GM18870 (cell line): ENCODE data around the gene SLC4A8.
"Not testable (repeated sequence)": the region's sequence is repeated elsewhere in the genome, so short reads cannot be mapped to it uniquely, and the experiment has no call there.

Source experiments
- ATAC-seq: cut with Tn5 transposase; IDR thresholded peaks from one replicate; pipeline ENCODE4 v1.9.1; 2021; ENCODE audit warnings: moderate library complexity; ENCODE audit not compliant: unreplicated experiment

The SLC4A8 gene

DNA sequence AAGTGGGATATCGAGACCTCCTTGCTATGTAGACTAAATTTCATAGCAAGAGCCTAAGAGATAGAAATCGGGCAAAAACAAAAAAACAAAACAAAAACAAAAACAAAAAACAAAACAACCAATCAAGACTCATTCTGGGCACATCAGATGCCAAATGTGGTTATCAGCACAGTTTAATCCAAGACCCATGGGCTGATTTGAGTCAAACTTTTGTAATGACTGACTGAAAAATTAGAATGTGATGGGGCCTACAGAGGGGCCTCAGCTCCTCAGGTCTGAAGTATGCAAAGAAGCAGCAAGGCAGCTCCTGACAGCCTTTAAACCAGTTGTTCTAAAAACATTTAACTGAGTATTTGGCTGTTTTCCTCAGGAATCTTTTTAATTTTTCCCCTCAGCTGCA is 49.3 kb downstream of the SLC4A8 start:
- ATAC-seq = no peak

DNA sequence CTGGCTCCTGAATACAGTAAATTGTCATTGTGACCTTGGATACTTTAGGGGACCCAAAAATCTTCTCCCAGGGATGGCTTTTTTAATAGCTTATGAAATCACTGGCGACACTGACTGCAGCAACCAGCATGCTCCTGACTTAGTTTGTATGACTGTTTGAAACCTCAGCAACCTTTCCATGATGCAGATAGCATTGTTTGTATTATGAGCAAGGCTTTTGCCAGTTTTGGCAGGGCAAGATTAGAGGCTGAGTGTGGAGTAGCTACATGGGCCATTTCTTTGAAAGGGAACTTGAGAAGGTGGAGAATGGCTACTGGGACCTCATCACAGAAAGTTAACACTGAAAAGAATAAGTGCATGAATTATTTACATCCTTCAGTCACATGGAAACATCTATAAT is 50.9 kb downstream of the SLC4A8 start:
- ATAC-seq = no peak

DNA sequence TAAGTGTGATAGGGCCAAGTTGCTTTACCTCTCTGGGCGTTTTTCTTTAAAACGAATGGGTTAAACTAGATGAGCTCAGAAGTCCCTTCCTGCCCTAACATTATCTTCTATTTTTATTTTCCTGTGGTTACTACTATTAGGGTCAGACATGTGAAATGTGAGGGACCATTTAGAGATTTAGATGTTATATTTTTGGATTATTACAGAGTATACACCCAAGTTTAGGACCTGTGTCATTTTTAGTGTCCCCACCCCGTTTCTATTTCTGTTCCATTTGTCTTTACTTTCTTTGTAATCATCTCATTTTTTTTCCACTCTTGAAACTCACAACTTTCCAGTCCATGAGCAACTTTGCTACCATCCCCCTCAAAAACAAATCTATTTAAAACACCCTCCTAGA is 56.3 kb downstream of the SLC4A8 start:
- ATAC-seq = no peak

DNA sequence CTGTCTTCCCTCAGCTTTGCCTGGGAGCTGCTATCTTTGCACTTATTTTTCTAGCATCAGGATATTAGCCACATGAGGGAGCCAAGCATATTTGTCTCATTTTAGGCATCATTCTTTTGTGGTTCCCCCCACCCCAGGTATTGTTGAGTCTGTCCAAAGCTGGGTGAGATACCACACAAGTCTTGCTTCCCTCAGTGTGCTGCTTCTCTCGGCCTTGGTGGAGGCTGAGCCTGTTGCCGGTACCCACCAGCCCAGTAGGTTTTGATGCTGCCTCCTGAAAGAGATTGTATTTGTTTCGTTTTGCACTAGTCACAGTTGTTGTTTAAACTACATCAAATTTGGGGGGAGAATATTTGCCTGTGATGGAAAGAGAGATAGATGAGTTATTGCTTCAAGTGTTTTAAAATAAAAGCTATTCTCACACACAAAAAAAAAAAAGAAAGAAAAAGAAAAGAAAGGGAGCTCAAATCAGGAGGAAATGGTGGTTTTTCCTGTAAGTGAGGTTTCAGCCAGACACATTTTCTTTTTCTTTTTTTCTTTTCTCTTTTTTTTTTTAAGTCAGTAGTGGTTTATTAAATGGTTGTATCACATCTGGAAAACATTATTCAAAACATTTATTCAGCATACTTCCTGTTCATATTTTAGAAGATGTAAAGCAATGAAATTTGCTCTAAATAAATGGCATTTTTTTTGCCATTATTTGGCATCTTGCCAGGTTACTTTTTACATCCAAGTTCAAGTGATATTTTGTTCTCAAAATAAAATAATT is 58.5 kb downstream of the SLC4A8 start:
- ATAC-seq = no peak

DNA sequence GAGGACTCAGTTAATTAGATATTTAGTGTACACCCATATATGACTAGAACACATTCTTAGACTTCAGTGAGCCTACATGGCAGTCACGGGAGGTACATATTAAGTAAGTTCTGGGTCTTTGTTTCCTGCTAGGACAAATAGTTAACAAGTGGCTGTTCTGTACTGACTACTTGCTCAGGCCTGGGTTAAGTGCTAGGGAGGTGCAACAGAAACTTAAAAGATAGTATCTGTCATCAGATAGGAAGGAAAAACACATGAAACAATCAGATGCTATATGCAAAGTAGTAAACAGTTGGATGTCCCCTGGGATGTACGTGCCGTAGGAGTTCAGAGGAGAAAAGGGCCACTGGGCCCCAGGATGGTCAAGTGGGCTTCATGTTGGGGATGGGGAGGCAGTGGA is 59.5 kb downstream of the SLC4A8 start:
- no peak for ATAC-seq

DNA sequence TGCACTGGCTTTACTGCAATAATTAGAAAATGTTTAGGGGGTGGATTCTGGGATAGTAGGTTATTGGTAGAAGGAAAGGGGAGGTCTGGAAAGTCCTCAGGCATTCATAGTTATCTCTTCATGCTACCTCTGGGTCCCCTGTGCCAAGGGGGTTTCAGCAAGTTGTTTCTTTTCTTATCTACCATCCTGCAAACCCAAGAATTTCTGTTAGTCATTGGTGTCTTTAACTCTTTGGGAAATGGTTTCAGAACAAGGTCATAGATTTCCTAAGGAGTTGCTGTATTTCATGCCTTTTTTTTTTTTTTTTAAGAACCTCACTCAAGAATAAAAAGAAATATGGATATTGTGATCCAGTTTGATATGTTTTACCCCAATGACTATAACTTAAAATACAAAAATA is 63.6 kb downstream of the SLC4A8 start:
- ATAC-seq = no peak

DNA sequence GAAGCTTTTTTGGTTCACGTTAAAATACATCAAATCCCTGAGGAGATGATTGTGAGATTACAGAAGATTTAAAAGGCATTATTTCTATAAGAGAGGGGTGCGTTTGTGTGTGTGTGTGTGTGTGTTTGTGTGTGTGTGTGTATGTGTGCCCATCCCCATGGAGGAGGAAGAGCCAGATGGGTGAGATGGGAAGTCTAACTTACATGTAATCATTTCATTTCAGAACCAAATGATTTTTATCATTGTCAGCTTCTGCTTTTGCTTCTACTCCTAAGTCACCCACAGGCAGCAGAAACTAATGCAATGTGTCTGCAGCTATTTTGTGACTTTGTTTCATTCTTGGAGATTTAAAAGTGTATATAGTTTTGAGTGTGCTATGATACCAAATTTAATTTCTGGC is 68.7 kb downstream of the SLC4A8 start:
- no peak for ATAC-seq

DNA sequence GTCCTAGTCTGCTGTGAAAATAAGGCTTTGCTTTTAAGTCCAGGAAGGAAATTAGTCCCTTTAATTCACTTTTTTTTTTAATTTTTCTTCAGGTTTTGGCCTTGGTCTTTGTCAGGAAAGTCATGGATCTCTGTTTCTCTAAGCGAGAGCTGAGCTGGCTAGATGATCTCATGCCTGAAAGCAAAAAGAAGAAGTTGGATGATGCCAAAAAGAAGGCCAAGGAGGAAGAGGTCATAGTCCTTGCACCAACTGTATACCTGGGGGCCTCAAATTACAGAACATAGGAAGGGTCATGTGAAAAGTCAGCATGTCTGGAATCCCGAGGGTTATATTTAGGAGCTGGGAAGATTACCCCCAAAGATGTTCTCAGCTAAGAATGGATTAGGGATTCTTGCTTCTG is 72.3 kb downstream of the SLC4A8 start:
- ATAC-seq = no peak

DNA sequence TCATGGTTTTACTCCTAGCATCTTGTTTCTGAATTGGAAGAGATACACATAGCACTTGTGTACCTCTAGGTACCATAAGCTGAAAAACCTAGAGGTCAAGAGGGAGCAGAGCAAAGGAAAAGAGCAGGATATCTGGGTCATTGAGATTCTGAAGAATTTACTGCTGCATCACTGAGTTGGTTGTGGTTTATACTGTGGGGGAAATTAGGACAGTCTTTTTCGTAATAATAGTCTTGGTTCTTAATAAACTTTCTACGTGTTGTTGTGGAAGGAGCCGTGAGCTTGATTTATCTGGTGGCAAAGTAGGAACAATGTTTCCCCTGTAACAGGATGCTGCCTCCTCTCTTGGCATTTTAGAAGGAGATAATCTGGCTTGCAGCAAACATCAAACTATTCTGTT is 80.2 kb downstream of the SLC4A8 start:
- ATAC-seq = no peak

DNA sequence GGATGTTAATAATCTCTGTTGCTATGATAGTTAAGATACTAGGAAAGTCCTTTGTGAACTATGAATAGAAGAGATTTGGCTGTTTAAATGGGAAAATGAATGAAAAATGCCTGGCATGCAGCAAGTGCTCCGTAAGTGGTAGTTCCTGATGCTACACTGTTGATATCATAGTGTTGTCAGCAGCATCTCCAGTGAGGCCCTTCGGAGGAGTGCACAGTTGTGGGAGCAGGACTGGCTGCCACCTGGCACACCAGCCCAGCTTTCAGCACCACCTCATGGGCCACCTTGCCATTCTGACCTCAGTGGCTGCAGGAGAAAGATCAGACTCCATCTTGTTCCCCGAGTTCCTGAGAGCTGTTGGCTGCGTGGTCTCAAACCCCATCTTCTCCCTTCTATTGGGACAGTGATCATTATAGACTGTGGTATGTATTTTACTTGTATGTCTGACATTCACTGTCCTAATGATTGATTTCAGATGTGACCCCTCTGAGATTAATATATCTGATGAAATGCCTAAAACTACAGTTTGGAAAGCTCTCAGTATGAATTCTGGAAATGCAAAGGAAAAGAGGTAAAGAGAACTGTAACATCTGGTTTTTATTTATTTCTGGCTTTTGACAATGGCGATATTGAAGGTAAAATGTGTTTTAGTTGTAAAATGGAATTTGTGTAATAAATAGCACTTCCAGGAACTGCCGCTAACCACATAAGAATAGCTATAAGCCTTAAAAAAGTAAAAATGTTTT is 80.9 kb downstream of the SLC4A8 start:
- ATAC-seq = no peak

DNA sequence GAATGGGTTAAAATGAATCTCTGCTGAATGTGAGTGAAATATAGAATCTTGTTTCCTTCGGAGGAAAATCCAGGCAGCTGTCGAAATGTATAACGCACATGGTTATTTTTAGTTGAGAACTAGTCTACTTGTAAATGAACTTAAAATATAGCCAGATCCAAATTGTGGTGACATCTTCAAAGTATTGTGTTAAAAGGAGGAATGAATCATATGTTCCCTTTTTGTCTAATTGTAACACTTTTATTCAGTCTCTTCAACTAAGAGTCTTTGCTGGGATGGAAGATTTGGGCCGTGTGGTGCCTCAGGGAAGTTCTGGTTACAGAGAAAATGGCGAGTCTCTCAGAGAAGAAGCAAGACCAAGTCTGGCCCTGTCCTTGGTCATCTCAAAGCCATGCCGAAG is 82.5 kb downstream of the SLC4A8 start:
- ATAC-seq = no peak

DNA sequence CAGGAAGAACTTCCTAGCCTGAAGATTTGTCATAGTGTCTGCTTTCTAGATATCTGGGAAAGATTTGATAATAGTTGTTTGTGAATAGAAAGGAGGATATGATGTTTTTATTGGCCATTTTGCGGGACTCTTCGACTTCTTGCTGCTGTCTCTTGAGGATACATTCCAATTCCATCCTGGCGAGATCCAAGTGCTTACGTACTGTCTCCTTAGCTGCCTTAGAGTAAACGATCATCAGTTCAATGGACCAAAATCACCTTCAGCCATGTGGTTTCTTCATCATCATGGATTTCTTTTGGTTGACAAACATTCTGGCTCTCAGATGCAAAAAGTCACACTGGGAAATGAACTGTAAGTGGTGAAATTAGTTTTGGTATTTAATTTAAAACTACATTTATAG is 83.7 kb downstream of the SLC4A8 start:
- no peak for ATAC-seq

DNA sequence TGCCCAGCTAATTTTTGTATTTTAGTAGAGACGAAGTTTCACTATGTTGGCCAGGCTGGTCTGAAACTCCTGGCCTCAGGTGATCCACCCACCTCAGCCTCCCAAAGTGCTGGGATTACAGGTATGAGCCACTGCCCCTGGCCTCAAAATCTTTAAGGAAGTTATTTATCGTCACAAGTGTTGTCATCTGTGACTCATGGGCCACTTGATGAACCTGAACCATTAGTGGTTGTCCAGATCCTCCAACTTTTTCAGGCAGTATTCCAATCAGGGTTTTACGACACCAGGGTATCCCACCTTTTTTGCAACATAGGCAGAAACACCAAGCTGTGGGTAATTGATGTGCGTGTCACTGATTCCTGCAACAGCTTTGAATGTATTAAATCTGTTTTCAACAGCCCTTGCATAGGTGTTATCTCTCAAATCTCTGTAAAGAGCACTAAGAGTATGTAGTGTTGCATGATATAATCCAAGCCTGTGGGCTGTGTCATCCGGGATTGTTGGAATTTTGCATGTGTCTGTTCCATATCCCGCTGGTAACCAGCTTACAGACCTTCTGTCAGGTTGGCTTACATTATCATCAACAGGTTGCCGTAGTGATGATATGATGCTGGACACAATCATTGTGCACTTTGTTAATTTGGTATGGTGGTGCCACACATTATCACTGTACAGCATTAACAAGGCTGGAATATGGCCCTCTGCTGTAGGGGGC is 87.1 kb downstream of the SLC4A8 start:
- no peak for ATAC-seq

DNA sequence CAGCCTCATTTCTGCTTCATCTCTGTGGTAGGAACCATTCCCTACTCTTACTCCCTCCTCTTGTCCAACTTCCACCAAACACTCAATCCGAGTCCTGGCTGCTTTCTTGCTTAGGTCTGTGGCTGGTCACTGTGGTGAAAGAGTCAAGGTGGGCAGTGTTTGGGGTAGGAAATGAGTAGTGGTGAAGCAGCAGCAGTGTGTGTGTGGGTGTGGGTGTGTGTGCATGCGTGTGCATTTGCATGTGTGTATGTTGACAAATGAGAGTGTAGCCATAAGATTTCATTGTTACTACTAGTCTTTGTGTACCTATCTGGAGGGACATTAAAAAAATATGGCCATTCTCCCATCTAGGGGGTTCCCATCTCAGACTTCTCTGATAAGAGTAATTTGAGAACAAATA is 87.8 kb downstream of the SLC4A8 start:
- no peak for ATAC-seq

DNA sequence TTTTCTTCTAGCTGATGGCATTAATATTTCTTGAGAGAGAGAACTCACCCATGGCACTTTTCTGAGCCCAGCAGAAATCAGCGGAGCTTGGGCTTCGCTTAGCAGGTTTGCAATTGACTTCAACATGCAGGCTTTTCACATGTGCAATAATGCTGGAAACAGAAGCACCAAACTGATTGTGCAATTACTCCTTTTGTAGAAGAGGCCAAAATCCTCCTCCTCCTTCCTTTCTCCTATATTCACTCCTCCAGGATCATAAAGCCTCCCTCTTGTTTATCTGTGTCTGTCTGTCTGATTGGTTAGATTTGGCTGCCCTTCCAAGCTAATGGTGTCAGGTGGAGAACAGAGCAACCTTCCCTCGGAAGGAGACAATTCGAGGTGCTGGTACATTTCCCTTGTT is 90.4 kb downstream of the SLC4A8 start:
- not testable (repeated sequence) for ATAC-seq

DNA sequence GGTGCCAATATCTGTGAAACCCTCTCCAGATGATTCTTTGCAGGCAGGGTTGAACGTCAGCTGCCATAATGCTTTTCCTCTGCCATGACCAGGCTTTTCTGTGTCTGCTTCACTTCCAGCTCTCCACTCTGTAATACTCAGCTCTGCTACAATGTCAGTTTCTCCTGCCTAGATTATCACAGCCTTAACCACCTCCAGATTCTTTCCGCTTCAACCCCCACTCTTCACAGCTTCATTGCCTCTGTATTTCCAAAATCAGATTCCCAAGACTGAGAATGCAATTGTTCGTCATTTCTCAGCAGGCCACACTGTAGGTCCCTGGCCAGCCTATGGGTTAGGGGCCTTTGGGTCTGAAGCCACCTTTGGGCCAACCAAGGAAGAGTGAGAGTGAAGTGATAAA is 92.7 kb downstream of the SLC4A8 start:
- no peak for ATAC-seq

DNA sequence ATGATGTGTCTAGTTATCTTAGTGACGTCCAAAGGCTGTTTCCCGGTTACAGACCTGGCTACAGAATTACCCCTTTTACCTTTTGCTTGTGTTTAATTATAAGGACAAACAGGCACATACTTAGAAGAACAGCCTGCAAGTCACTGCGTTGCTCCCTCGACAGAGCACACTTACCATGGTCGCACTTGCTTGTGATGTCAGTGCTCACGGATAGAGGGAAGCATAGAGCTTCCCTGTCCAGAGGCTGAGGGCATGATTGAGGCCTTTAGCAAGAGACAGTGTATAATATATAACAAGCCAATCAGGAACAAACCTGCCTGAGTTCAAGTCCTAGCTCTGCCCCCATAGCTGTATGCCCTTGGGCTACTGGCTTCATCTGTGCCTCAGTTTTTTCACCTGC is 93.2 kb downstream of the SLC4A8 start:
- no peak for ATAC-seq

DNA sequence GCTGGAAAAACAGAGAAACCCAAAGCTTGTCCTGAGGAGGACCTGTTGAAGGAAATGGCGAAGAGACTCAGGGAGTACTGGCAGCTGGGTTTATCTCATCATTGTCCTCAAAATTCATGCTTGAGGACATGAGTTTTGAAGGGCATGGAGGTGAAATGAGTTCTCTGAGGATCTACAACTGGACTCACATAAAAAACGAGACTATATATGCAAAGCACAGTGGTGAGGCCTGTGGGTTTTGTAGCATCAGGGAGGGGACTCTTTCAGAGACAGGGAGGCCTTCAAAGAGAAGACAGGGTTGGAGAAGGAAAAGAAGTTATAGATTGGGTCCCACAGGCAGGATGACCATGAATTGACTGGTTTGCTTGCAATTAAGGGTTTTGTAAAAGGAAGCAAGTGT is 95.1 kb downstream of the SLC4A8 start:
- no peak for ATAC-seq

DNA sequence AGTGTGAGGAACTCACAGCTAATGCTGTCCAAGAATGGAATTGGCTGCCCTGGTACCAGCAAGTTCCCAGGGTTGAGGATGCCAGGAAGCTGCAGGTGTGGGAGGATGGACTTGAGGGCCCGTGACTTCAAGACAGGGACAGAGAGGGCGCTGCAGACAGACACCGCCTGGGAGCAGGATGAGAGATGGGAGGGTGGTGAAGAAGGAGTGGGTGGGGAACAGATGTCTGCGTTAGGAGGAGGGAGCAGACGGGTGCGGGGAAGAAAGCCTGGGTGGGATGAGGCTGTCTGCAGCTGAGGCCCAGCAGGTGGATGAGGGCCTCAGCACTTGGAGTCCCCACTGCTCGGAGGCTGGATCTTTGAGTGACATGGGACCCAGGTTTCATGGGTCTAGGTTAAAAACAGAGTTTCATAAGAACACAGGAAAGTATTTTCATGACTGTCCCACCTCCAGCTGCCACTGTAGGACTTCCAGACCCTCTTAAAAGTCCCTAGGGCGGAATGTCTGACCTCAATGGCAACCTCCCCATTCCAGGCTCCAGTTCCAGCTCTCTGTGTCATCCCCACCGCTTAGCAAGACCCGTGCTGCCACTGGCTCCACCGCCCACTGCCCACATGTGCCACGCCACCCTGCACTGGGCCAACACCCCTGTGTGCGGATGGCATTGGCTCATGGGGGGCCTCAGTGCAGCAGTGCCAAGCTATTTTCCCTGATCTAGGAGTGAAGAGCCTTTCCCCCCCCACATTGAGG is 96.1 kb downstream of the SLC4A8 start:
- ATAC-seq = no peak

DNA sequence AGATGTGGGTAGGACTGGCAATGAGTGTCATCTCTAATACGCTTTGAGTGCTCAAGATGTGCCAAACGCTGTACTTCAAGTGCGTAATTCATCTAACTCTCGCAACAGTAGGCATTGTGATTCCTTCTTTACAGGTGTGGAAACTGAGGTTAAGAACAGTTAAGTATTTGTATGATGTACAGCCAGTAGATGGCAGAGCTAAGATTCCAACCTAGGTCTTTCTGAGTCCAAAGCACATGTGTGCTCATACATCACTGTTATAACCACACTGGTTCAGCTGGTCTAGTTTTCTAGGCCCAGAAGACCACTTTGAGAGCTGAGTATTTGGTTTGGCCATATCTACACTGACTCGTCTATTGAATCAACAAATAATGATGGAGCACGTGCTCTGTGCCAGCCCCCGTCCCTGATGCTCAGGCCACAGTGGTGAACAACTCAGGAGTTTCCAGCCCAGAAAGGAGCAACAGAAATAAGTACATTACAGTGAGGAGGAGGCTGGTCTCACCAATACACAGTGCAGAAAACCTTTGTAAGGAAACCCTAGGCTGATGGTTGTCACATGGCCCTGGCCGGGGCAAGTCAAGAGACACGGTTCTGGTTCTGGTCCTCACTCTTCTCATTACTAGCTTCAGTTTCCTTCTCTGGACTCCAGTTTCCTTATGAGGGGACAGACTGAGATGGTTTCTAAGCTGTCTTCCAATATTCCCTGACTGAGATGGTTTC is 97.1 kb downstream of the SLC4A8 start:
- ATAC-seq = no peak

DNA sequence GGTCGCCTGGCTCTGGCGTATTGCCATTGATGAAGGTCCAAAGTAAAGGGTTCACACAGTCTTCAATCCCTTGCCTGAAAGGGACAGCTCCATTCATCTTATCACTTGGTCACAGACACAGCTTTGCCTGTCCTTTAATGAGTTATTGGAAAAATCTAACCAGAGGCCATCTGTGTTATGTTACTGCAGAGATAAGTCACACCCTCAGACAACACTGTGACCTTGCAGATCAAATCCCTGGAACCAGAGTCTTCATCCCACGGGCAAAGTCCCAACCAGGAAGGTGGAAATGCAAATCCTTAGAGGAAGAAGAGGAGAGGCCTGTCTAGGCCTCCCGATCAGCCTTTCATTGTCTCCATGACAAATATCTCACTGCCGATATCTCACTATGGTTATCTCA is 98.1 kb downstream of the SLC4A8 start:
- no peak for ATAC-seq
